Measurements from ENCODE around the gene HIBADH. TPM values are rescaled to one million over a fixed set of nuclear protein-coding genes. Genes with fewer than 3 reads are reported as not detected.
A peak's percentile ranks its signal among the peaks of the same experiment; 100 is the strongest.

HIBADH gene
- total and polyA plus RNA-seq, 9 of the 15 experiments (the other 6 are each of a cell fraction or from before 2014, with no cell fraction given) = 10.7 to 67.8 (median 36.9) TPM

- ChIA-PET CTCF (ENCODE audit: low intra/inter-chr PET ratio) (no interaction called here), POLR2A (interaction anchor here (1.7 kb wide), 1 partner anchor 17 kb away, joined by 4 read pairs; no protein-coding TSS in a partner anchor)
- DNase-seq (ENCODE audit: extremely low read depth in 1 of 4, low spot score in 3 of 4) (no peak), FAIRE-seq (peak; percentile 15), ATAC-seq (no peak)
- no CpG with 5 or more reads among the region's 1 CpG for WGBS (ENCODE audit: insufficient coverage, low coverage, missing lambda C conversion rate)
- H3K9me3 ChIP-seq (replicated peaks; ENCODE audit: control insufficient read depth, insufficient read depth, low read depth, low read length) = no peaks in the 10 kb centered on the region
- no peaks in the 10 kb centered on the region for H3K9me1 ChIP-seq (ENCODE audit: control insufficient read depth, insufficient read depth, low read length)
- no peaks in the 10 kb centered on the region for H3K27me3 ChIP-seq (ENCODE audit: control insufficient read depth in 2 of 2, insufficient read depth in 2 of 2, low read length in 2 of 2)
- no peak overlapping the region for H3K4me3 ChIP-seq
- no peak overlapping the region for H3K27ac ChIP-seq (ENCODE audit: extremely low read depth, low read depth, low read length)
- H2AFZ ChIP-seq (ENCODE audit: low read depth, low read length) = no peak overlapping the region
- no peaks in the 10 kb centered on the region for H3K36me3 ChIP-seq (ENCODE audit: control insufficient read depth, insufficient read depth, low read length)
- no peaks in the 10 kb centered on the region for H3K79me2 ChIP-seq (ENCODE audit: control insufficient read depth, insufficient read depth, low read length)
- no peak overlapping the region for H3K4me2 ChIP-seq (ENCODE audit: insufficient read depth, low read length)
- H3K9ac ChIP-seq (ENCODE audit: insufficient read depth in 1 of 2, low read depth in 2 of 2, low read length in 2 of 2) = no peak overlapping the region
- intact Hi-C loops (cut with micrococcal nuclease) = no loop called here
- in situ Hi-C loops (cut with MboI) = no loop called here
- BruUV-seq (replicated peaks) = no TSS peak
- H3K4me1 ChIP-seq (replicated peaks in 1 of 2; ENCODE audit: control insufficient read depth in 2 of 2, insufficient read depth in 2 of 2, low read length in 2 of 2) = no peaks in the 10 kb centered on the region
- H4K20me1 ChIP-seq (replicated peaks; ENCODE audit: control insufficient read depth, insufficient read depth, low read length) = no peaks in the 10 kb centered on the region
- no peak for TF ChIP-seq ZBTB9 (CRISPR knock-in tag; IDR thresholded peaks at IDR 0.05)
- TF ChIP-seq ASH1L (IDR thresholded peaks at IDR 0.05; ENCODE audit: borderline replicate concordance, low read depth, partially characterized antibody) = no peak
- no peak for TF ChIP-seq KDM4B (IDR thresholded peaks at IDR 0.05; ENCODE audit: borderline replicate concordance in 2 of 2, low read depth in 1 of 2)
- no peak for TF ChIP-seq ZNF263 (CRISPR knock-in tag; IDR thresholded peaks at IDR 0.05; ENCODE audit: borderline replicate concordance)
- no peak for TF ChIP-seq POLR2AphosphoS5 (IDR thresholded peaks at IDR 0.05; ENCODE audit: control insufficient read depth, insufficient read depth, low read depth, low read length)
- TF ChIP-seq LARP7 (IDR thresholded peaks at IDR 0.05) = no peak
- TF ChIP-seq, protein P1, sequence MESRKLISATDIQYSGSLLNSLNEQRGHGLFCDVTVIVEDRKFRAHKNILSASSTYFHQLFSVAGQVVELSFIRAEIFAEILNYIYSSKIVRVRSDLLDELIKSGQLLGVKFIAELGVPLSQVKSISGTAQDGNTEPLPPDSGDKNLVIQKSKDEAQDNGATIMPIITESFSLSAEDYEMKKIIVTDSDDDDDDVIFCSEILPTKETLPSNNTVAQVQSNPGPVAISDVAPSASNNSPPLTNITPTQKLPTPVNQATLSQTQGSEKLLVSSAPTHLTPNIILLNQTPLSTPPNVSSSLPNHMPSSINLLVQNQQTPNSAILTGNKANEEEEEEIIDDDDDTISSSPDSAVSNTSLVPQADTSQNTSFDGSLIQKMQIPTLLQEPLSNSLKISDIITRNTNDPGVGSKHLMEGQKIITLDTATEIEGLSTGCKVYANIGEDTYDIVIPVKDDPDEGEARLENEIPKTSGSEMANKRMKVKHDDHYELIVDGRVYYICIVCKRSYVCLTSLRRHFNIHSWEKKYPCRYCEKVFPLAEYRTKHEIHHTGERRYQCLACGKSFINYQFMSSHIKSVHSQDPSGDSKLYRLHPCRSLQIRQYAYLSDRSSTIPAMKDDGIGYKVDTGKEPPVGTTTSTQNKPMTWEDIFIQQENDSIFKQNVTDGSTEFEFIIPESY (CRISPR knock-in tag; IDR thresholded peaks at IDR 0.05) = no peak
- no peak for TF ChIP-seq EP400 (IDR thresholded peaks at IDR 0.05)
- TF ChIP-seq PHF8 (IDR thresholded peaks at IDR 0.05; ENCODE audit: borderline replicate concordance, low read length) = no peak
- TF ChIP-seq UBTF (IDR thresholded peaks at IDR 0.05; ENCODE audit: borderline replicate concordance in 1 of 2, low read depth in 2 of 2, low read length in 2 of 2) = no peak
- TF ChIP-seq, protein P2, sequence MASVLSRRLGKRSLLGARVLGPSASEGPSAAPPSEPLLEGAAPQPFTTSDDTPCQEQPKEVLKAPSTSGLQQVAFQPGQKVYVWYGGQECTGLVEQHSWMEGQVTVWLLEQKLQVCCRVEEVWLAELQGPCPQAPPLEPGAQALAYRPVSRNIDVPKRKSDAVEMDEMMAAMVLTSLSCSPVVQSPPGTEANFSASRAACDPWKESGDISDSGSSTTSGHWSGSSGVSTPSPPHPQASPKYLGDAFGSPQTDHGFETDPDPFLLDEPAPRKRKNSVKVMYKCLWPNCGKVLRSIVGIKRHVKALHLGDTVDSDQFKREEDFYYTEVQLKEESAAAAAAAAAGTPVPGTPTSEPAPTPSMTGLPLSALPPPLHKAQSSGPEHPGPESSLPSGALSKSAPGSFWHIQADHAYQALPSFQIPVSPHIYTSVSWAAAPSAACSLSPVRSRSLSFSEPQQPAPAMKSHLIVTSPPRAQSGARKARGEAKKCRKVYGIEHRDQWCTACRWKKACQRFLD (CRISPR knock-in tag; IDR thresholded peaks at IDR 0.05) = no peak
- no peak for TF ChIP-seq CREM (IDR thresholded peaks at IDR 0.05; ENCODE audit: low read depth)
- TF ChIP-seq SMAD3 (CRISPR knock-in tag; conservative IDR thresholded peaks at IDR 0.05) = no peak
- TF ChIP-seq, protein P3, sequence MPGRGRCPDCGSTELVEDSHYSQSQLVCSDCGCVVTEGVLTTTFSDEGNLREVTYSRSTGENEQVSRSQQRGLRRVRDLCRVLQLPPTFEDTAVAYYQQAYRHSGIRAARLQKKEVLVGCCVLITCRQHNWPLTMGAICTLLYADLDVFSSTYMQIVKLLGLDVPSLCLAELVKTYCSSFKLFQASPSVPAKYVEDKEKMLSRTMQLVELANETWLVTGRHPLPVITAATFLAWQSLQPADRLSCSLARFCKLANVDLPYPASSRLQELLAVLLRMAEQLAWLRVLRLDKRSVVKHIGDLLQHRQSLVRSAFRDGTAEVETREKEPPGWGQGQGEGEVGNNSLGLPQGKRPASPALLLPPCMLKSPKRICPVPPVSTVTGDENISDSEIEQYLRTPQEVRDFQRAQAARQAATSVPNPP (IDR thresholded peaks at IDR 0.05; ENCODE audit: borderline replicate concordance, insufficient read depth, insufficient read length) = no peak
Measured at GRCh38 chr7:27685209-27685608, 22.5 kb upstream of the HIBADH start.
